ENCODE data around the gene OR1J2. TPM values are rescaled to one million over a fixed set of nuclear protein-coding genes. Genes with fewer than 3 reads are reported as not detected.

OR1J2 gene
- polyA plus RNA-seq, 3 donors = not detected

GRCh38 chr9:122546196-122546595, 35.6 kb downstream of the OR1J2 start:
- DNase-seq (ENCODE audit: low read depth in 3 of 3, low spot score in 2 of 3) = no peak

GRCh38 chr9:122551371-122551770, 40.8 kb downstream of the OR1J2 start:
- DNase-seq (ENCODE audit: low read depth in 3 of 3, low spot score in 2 of 3) = no peak

- DNase-seq (ENCODE audit: low read depth in 3 of 3, low spot score in 2 of 3) = no peak
Measured at GRCh38 chr9:122552812-122553211, 42.2 kb downstream of the OR1J2 start, which contains the start of gene OR1N2. TSS of gene OR1N2 (plus strand) at chr9:122553112. CDS start at chr9:122553212, 100 bp downstream.

Other genes starting within 250 kb of the OR1J2 start
- gene RBM18, start 246.0 kb upstream of the OR1J2 start, polyA plus RNA-seq (ENCODE audit: insufficient read length in 3 of 3) = 10 to 100 TPM; 37.7 to 39.3 (median 37.9) TPM
- 10 to 100 TPM; 42.8 to 46.3 (median 44.5) TPM for gene MRRF, start 245.9 kb upstream of the OR1J2 start, polyA plus RNA-seq (ENCODE audit: insufficient read length in 3 of 3)
- gene PTGS1, start 139.8 kb upstream of the OR1J2 start, polyA plus RNA-seq (ENCODE audit: insufficient read length in 3 of 3) = 1 to 10 TPM; 4.4 to 6.3 (median 5.4) TPM
- not detected for gene OR1J1, start 32.9 kb upstream of the OR1J2 start, polyA plus RNA-seq (ENCODE audit: insufficient read length in 3 of 3)
- gene OR1J4, start 8.3 kb downstream of the OR1J2 start, polyA plus RNA-seq (ENCODE audit: insufficient read length in 3 of 3) = not detected
- not detected for gene OR1N1, start 16.5 kb downstream of the OR1J2 start, polyA plus RNA-seq (ENCODE audit: insufficient read length in 3 of 3)
- gene OR1N2, start 42.3 kb downstream of the OR1J2 start, polyA plus RNA-seq (ENCODE audit: insufficient read length in 3 of 3) = not detected
- gene OR1L8, start 72.6 kb downstream of the OR1J2 start, polyA plus RNA-seq (ENCODE audit: insufficient read length in 3 of 3) = under 1 TPM; 0.11 to 0.18 (median 0.14) TPM
- not detected for gene OR1Q1, start 103.9 kb downstream of the OR1J2 start, polyA plus RNA-seq (ENCODE audit: insufficient read length in 3 of 3)
- gene OR1B1, start 146.8 kb downstream of the OR1J2 start, polyA plus RNA-seq (ENCODE audit: insufficient read length in 3 of 3) = not detected
- not detected for gene OR1L1, start 150.9 kb downstream of the OR1J2 start, polyA plus RNA-seq (ENCODE audit: insufficient read length in 3 of 3)
- not detected for gene OR1L3, start 164.3 kb downstream of the OR1J2 start, polyA plus RNA-seq (ENCODE audit: insufficient read length in 3 of 3)
- gene OR1L4, start 213.2 kb downstream of the OR1J2 start, polyA plus RNA-seq (ENCODE audit: insufficient read length in 3 of 3) = not detected
- not detected for gene OR1L6, start 231.5 kb downstream of the OR1J2 start, polyA plus RNA-seq (ENCODE audit: insufficient read length in 3 of 3)